GM18505 (cell line): ENCODE measurements around the gene CCDC148.

Experiments used
- ATAC-seq: cut with Tn5 transposase; IDR thresholded peaks from one replicate; pipeline ENCODE4 v1.9.1; 2021; ENCODE audit not compliant: unreplicated experiment
- POLR2A ChIP-seq: IDR thresholded peaks from 4 replicates; pipeline ENCODE4 v1.6.1; 2011; ENCODE audit warnings: borderline replicate concordance; ENCODE audit not compliant: insufficient read depth, insufficient read length; ENCODE audit errors: extremely low read depth

CCDC148 gene

GRCh38 chr2:158456309-158457066, at the start of gene CCDC148, which contains the start of gene PKP4:
TSS of gene CCDC148 (minus strand) at chr2:158456753. CDS start at chr2:158456439, 314 bp downstream.
TSS of gene PKP4 (plus strand) at chr2:158456952. CDS start at chr2:158533185, 76,233 bp downstream.
- TF ChIP-seq POLR2A = peak; percentile 21
- peak; percentile 91 for ATAC-seq

- no peak for ATAC-seq
- TF ChIP-seq POLR2A = no peak
Measured at GRCh38 chr2:158505448-158505934, 48.9 kb upstream of the CCDC148 start.

- no peak for TF ChIP-seq POLR2A
- no peak for ATAC-seq
Measured at GRCh38 chr2:158504088-158504487, 47.5 kb upstream of the CCDC148 start.

GRCh38 chr2:158502974-158503373, 46.4 kb upstream of the CCDC148 start:
- no peak for TF ChIP-seq POLR2A
- no peak for ATAC-seq

GRCh38 chr2:158501301-158501700, 44.7 kb upstream of the CCDC148 start:
- no peak for TF ChIP-seq POLR2A
- no peak for ATAC-seq

- ATAC-seq = no peak
- TF ChIP-seq POLR2A = no peak
Measured at GRCh38 chr2:158500333-158500732, 43.8 kb upstream of the CCDC148 start.

GRCh38 chr2:158499383-158499782, 42.8 kb upstream of the CCDC148 start:
- no peak for ATAC-seq
- no peak for TF ChIP-seq POLR2A

GRCh38 chr2:158498749-158499136, 42.2 kb upstream of the CCDC148 start:
- no peak for TF ChIP-seq POLR2A

GRCh38 chr2:158498043-158498748, 41.6 kb upstream of the CCDC148 start:
- no peak for ATAC-seq
- TF ChIP-seq POLR2A = no peak

More at GRCh38 chr2:158498749-158499136, 42.2 kb upstream of the CCDC148 start:
- no peak for ATAC-seq

- no peak for TF ChIP-seq POLR2A
- no peak for ATAC-seq
Measured at GRCh38 chr2:158497486-158497885, 40.9 kb upstream of the CCDC148 start.

- ATAC-seq = no peak
- no peak for TF ChIP-seq POLR2A
Measured at GRCh38 chr2:158496986-158497385, 40.4 kb upstream of the CCDC148 start.

GRCh38 chr2:158495175-158495574, 38.6 kb upstream of the CCDC148 start:
- no peak for TF ChIP-seq POLR2A
- no peak for ATAC-seq

GRCh38 chr2:158493458-158493857, 36.9 kb upstream of the CCDC148 start:
- no peak for ATAC-seq

GRCh38 chr2:158491072-158491471, 34.5 kb upstream of the CCDC148 start:
- no peak for ATAC-seq
- no peak for TF ChIP-seq POLR2A

More at GRCh38 chr2:158493458-158493857, 36.9 kb upstream of the CCDC148 start:
- TF ChIP-seq POLR2A = no peak
